Measurements from ENCODE around the gene THAP5.
"Not testable (repeated sequence)": the region's sequence is repeated elsewhere in the genome, so short reads cannot be mapped to it uniquely, and the experiment has no call there.

THAP5 gene

GRCh38 chr7:108559253-108559652 is 10.3 kb downstream of the THAP5 start:
- Histone ChIP-seq H3K4me3 (ENCODE audit: low read depth, low read length, poor library complexity, severe bottlenecking) (no peak overlapping the region), H2AFZ (ENCODE audit: low read length) (no peak overlapping the region), H3K79me2 (ENCODE audit: insufficient read depth, low read length) (no peaks in the 10 kb centered on the region; the same call in 1 of the 2 replicates), H3K4me1 (ENCODE audit: insufficient read depth, low read length, severe bottlenecking) (no peaks in the 10 kb centered on the region), H3K36me3 (ENCODE audit: insufficient read depth, low read length) (peaks cover 20% of the 10 kb centered on the region), H4K20me1 (ENCODE audit: insufficient read depth, low read length) (no peaks in the 10 kb centered on the region), H3K27ac (ENCODE audit: low read depth, low read length, poor library complexity, severe bottlenecking) (no peak overlapping the region), H3K9ac (ENCODE audit: low read length) (no peak overlapping the region), H3K27me3 (ENCODE audit: insufficient read depth, low read length) (no peaks in the 10 kb centered on the region), H3K9me2 (ENCODE audit: low read depth, low read length) (no peaks in the 10 kb centered on the region), H3F3A (ENCODE audit: insufficient read depth, low read length) (peaks cover 3% of the 10 kb centered on the region; the same call in 1 of the 2 replicates), H3K9me3 (ENCODE audit: low read length) (peaks cover 16% of the 10 kb centered on the region), H3K4me2 (ENCODE audit: low read length) (no peak overlapping the region)
- TF ChIP-seq EZH2 (IDR thresholded peaks at IDR 0.05; ENCODE audit: borderline replicate concordance, low read length) (no peak), CTCF (IDR thresholded peaks at IDR 0.05; ENCODE audit: low read length) (no peak)

GRCh38 chr7:108557617-108558016 is 11.9 kb downstream of the THAP5 start:
- Histone ChIP-seq H3K4me1 (ENCODE audit: insufficient read depth, low read length, severe bottlenecking) (peaks cover 3% of the 10 kb centered on the region), H3F3A (ENCODE audit: insufficient read depth, low read length) (peaks cover 3% of the 10 kb centered on the region; the same call in 1 of the 2 replicates), H3K27ac (ENCODE audit: low read depth, low read length, poor library complexity, severe bottlenecking) (no peak overlapping the region), H3K4me2 (ENCODE audit: low read length) (no peak overlapping the region), H3K9me3 (ENCODE audit: low read length) (peaks cover 16% of the 10 kb centered on the region), H2AFZ (ENCODE audit: low read length) (no peak overlapping the region), H3K27me3 (ENCODE audit: insufficient read depth, low read length) (no peaks in the 10 kb centered on the region), H3K4me3 (ENCODE audit: low read depth, low read length, poor library complexity, severe bottlenecking) (no peak overlapping the region), H3K9ac (ENCODE audit: low read length) (no peak overlapping the region), H4K20me1 (ENCODE audit: insufficient read depth, low read length) (no peaks in the 10 kb centered on the region), H3K79me2 (ENCODE audit: insufficient read depth, low read length) (no peaks in the 10 kb centered on the region; the same call in 1 of the 2 replicates), H3K9me2 (ENCODE audit: low read depth, low read length) (no peaks in the 10 kb centered on the region), H3K36me3 (ENCODE audit: insufficient read depth, low read length) (peaks cover 12% of the 10 kb centered on the region)
- TF ChIP-seq CTCF (IDR thresholded peaks at IDR 0.05; ENCODE audit: low read length), result no peak
- no peak for TF ChIP-seq EZH2 (IDR thresholded peaks at IDR 0.05; ENCODE audit: borderline replicate concordance, low read length)

GRCh38 chr7:108557191-108557590 is 12.3 kb downstream of the THAP5 start:
- H3K9ac ChIP-seq (ENCODE audit: low read length), result no peak overlapping the region
- H3K9me3 ChIP-seq (ENCODE audit: low read length), result peaks cover 16% of the 10 kb centered on the region
- H3K9me2 ChIP-seq (ENCODE audit: low read depth, low read length), result no peaks in the 10 kb centered on the region
- TF ChIP-seq EZH2 (IDR thresholded peaks at IDR 0.05; ENCODE audit: borderline replicate concordance, low read length), result no peak
- TF ChIP-seq CTCF (IDR thresholded peaks at IDR 0.05; ENCODE audit: low read length), result no peak
- H3K36me3 ChIP-seq (ENCODE audit: insufficient read depth, low read length), result peaks cover 8% of the 10 kb centered on the region
- H3F3A ChIP-seq (ENCODE audit: insufficient read depth, low read length), result peaks cover 3% of the 10 kb centered on the region; the same call in 1 of the 2 replicates
- no peaks in the 10 kb centered on the region for H3K27me3 ChIP-seq (ENCODE audit: insufficient read depth, low read length)
- H3K27ac ChIP-seq (ENCODE audit: low read depth, low read length, poor library complexity, severe bottlenecking), result no peak overlapping the region
- no peak overlapping the region for H3K4me3 ChIP-seq (ENCODE audit: low read depth, low read length, poor library complexity, severe bottlenecking)
- H3K79me2 ChIP-seq (ENCODE audit: insufficient read depth, low read length), result no peaks in the 10 kb centered on the region; the same call in 1 of the 2 replicates
- H4K20me1 ChIP-seq (ENCODE audit: insufficient read depth, low read length), result no peaks in the 10 kb centered on the region
- peaks cover 8% of the 10 kb centered on the region for H3K4me1 ChIP-seq (ENCODE audit: insufficient read depth, low read length, severe bottlenecking)
- no peak overlapping the region for H3K4me2 ChIP-seq (ENCODE audit: low read length)
- no peak overlapping the region for H2AFZ ChIP-seq (ENCODE audit: low read length)

DNA sequence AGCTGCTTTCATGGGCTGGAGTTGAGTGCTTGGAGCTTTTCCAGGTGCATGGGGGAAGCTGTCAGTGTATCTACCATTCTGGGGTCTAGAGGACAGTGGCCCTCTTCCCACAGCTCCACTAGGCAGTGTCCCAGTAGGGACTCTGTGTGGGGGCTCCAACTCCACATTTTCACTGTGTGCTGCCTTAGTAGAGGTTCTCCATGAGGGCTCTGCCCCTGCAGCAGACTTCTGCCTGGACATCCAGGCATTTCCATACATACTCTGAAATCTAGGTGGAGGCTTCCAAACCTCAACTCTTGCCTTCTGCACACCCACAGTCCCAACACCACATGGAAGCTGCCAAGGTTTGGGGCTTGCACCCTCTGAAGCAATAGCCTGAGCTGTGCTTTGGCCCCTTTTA is 12.8 kb downstream of the THAP5 start:
- not testable (repeated sequence) for H3K27ac ChIP-seq (ENCODE audit: low read depth, low read length, poor library complexity, severe bottlenecking); H3K4me3 ChIP-seq (ENCODE audit: low read depth, low read length, poor library complexity, severe bottlenecking); H3K79me2 ChIP-seq (ENCODE audit: insufficient read depth, low read length); H3K9ac ChIP-seq (ENCODE audit: low read length); H3K9me2 ChIP-seq (ENCODE audit: low read depth, low read length); H3K36me3 ChIP-seq (ENCODE audit: insufficient read depth, low read length); H3F3A ChIP-seq (ENCODE audit: insufficient read depth, low read length); H3K4me2 ChIP-seq (ENCODE audit: low read length); H2AFZ ChIP-seq (ENCODE audit: low read length); H3K27me3 ChIP-seq (ENCODE audit: insufficient read depth, low read length); H4K20me1 ChIP-seq (ENCODE audit: insufficient read depth, low read length)
- H3K9me3 ChIP-seq (ENCODE audit: low read length), result peaks cover 16% of the 10 kb centered on the region
- peaks cover 13% of the 10 kb centered on the region for H3K4me1 ChIP-seq (ENCODE audit: insufficient read depth, low read length, severe bottlenecking)

DNA sequence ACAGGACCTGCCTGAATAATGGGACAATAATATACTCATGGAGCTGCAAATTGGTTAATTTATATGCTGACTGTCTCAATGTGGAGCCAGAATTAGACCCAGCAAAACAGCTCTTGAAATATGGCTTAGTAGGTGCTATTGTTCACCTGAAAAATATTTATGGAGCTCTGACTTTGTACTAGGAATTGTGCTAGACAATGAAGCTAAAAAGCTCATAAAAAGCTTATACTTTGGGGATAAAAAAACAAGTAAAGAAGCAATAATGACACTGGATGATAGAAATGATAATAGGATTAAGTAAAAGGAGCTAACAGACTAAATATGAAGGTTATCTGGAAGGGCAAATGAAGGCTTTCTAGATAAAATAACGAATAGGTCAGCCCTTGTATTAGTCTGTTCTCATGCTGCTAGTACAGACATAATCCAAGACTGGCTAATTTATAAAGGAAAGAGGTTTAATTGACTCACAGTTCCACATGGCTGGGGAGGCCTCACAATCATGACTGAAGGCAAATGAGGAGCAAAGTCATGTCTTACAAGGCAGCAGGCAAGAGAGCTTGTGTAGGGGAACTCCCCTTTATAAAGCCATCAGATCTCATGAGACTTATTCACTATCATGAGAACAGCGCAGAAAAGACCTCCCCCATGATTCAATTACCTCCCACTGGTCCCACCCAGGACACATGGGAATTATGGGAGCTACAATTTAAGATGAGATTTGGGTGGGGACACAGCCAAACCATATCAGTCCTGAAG is 21.2 kb downstream of the THAP5 start:
- not testable (repeated sequence) for H2AFZ ChIP-seq (ENCODE audit: low read length); H3K9ac ChIP-seq (ENCODE audit: low read length); H3K4me2 ChIP-seq (ENCODE audit: low read length)

More for the DNA sequence above, 21.2 kb downstream of the THAP5 start:
- H3K27ac ChIP-seq (ENCODE audit: low read depth, low read length, poor library complexity, severe bottlenecking); H3K27me3 ChIP-seq (ENCODE audit: insufficient read depth, low read length); H3F3A ChIP-seq (ENCODE audit: insufficient read depth, low read length); H3K4me3 ChIP-seq (ENCODE audit: low read depth, low read length, poor library complexity, severe bottlenecking); H3K9me3 ChIP-seq (ENCODE audit: low read length); H4K20me1 ChIP-seq (ENCODE audit: insufficient read depth, low read length); H3K36me3 ChIP-seq (ENCODE audit: insufficient read depth, low read length); H3K9me2 ChIP-seq (ENCODE audit: low read depth, low read length); H3K79me2 ChIP-seq (ENCODE audit: insufficient read depth, low read length): not testable (repeated sequence)
- peaks cover 19% of the 10 kb centered on the region for H3K4me1 ChIP-seq (ENCODE audit: insufficient read depth, low read length, severe bottlenecking)
